ENCODE measurements around the gene MYO16. TPM values are rescaled to one million over a fixed set of nuclear protein-coding genes. Genes with fewer than 3 reads are reported as not detected.

MYO16 gene
- polyA plus RNA-seq, 4 donors: 0.38 to 0.55 (median 0.46) TPM

DNA sequence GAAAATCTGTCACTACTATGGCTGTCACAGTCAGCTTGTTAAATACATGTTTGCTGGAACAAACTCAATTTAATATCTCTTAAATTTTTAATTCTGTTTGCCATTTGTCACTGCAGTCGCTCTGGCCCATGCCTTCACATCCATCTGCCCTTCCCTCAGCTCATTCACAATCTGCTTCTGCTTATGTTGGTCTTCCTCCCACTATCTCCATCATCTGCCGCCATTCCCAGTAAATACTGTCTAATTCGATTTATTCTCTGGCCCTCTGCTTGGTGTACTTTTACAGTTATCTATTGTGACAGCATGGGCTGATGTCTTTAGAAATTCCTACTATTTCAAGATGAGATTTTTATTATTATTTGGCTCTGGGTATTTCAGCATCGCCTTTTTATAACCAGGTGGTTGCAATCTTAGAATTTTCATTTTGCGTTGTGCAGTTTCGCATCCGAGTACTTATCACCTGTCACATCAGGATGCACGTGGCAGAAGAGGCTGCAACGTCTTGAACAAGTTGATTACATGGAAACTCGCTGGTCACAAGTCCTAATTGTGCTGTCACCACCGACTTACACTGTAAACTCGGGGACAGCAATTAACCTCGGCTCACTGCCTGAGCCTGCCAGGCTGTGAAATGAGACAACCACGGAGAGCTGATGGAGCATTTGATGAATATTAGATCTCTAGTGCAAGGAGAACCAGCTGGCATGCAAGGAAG is 158.4 kb downstream of the MYO16 start:
- DNase-seq (ENCODE audit: low read depth in 4 of 4, low spot score in 2 of 4): peak in 1 of 4 donors; percentile 29

DNA sequence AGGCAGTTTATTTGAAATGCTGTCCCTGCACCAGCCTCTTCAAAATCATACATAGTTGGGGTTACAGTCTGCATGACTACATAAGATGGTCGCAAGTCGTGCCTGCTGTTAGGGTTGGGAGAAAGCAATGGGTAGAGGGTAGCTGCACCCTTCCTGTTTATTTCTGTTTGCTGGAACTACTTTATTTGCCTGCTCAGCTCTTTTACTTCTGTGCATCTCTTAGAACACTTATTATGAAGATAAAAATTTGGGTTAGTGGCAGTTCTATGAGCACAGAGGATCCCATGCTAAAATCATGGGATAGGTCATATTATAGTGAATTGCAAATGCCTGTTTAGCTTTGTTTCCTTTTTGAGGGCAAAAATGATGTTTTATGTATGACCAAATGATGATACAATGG is 160.1 kb downstream of the MYO16 start:
- no peak for DNase-seq (ENCODE audit: low read depth in 4 of 4, low spot score in 2 of 4)

DNA sequence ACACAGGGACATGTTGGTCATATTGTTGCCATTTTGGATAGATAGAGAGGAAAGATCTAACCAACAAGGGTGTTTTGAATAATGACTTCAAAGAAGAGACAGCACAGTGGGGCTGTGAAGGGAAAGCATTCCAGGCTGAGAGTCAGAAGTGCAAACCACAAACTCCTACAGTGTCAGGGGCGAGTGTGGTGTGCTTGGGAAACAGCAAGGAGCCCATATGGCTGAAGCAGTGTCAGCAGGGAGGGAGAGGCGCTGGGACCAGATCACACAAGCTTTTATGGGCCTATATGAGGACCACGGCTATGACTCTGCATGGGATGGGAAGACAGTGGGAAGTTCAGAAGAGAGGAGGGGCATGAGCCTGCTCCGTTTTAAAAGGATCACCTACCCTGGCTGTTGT is 166.4 kb downstream of the MYO16 start:
- DNase-seq (ENCODE audit: low read depth in 4 of 4, low spot score in 2 of 4): no peak

DNA sequence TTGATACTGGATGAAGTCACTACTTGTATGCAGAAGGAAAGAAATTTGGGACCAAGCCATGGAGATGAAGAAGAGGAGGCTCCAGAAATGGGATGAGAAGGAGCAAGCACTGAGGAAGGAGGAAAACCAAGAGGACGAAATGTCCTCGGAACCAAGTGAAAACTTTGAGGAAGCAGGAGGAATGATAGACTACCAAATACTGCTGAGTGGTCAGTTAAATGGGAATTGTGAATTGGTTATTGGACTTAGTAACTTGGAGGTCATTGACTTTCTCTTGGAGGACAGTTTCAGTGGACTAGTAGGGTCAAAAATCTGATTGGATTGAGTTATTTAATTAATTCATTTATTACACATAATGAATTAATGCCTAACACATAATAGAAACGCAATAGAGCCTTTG is 167.9 kb downstream of the MYO16 start:
- no peak for DNase-seq (ENCODE audit: low read depth in 4 of 4, low spot score in 2 of 4)

DNA sequence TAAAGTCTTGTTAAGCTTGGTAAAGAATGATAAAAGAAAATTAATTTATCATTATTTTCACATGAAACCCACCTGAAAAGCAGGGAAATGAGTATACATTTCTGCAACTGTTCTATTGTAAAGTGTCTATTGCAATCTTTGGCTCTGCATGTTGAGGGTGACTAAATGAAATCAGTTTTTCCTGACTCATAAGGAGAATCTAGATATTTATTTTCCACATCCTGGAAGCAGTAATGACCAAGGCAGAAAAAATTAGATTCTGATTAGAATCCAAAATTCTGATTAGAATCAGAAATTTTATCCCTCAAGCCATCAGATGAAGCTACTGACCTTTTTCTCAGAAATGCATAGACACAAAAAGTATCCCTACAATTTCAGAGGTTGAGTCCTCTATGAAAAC is 178.4 kb downstream of the MYO16 start:
- no peak for DNase-seq (ENCODE audit: low read depth in 4 of 4, low spot score in 2 of 4)

DNA sequence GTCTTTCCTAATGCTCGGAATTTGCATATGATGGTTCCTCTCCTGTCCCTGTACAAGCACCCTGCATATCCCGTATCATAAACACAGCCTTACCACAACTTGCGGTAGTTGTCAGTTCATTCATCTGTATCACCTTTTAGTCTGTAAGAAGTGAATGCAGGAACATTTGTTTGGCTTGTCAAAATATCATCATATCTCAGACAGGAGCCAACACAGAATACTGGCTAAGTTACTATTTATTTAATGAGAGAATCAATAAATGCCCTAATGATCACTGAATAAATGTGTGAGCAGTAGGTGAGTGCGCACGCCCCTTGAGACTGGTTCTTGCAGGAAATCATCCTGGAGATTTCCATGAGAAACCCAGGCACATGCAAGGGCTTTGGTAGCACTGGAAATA is 182.8 kb downstream of the MYO16 start:
- no peak for DNase-seq (ENCODE audit: low read depth in 4 of 4, low spot score in 2 of 4)

DNA sequence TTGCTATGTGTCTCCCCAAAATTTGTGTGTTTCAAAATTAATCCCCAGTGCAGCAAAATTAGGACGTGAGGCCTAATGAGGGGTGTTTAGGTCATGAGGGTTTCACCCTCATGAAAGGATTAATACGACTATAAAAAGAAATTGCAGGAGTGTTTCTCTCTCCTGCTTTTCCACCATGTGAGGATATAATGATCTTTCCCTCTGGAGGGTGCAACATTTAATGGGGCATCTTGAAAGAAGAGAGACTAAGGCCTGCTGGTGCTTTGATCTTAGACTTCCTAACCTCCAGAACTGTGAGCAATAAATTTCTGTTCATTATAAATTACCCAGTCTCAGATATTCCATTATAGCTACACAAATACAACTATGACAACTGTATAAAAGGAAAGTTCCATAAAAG is 183.2 kb downstream of the MYO16 start:
- DNase-seq (ENCODE audit: low read depth in 4 of 4, low spot score in 2 of 4): no peak

DNA sequence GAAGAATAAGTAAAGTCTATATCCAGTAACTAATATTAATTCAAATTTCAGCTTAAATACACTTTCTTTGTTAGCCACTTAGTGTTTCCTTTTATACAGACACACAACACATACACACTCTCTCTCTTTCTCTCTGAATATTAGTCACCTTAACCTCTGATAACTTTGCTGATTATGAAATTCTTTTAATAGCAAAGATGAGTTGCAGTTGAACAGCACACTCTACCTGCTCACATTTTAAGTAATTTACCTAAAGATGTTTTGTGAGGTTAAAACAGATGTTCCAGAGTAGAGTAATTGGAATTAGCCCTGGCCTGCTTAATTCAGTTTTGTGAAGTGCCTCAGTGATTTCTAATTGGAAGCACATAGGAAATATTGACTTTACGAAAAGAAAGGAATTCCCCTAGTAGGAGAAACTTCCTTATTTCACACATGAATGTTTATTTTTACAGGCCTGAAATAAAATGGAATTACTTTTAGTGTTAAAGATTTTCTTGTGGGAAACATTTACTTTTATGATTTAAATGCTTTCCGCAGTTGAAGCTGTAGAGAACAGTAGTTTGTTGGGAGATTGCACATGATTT is 184.3 kb downstream of the MYO16 start:
- peak in 1 of 4 donors; percentile 4 for DNase-seq (ENCODE audit: low read depth in 4 of 4, low spot score in 2 of 4)

DNA sequence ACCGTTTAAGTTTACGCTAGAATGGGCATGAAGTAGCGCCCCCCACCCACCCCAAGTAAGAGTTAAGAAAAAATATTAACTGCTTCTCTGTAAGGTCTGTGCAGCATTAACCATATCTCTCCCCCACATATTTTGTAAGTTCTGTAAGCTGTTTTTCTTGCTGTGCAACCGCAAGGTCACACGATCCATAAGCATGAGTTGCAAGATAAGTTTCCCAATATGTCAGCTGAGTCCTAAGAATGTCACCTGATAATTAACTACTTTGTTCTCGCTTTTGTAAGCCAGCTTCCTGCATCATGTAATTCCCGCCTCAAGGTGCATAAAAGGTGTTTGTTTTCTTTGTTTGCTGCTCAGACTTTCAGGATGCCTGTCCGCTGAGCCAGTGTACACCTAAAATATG is 187.0 kb downstream of the MYO16 start:
- no peak for DNase-seq (ENCODE audit: low read depth in 4 of 4, low spot score in 2 of 4)

DNA sequence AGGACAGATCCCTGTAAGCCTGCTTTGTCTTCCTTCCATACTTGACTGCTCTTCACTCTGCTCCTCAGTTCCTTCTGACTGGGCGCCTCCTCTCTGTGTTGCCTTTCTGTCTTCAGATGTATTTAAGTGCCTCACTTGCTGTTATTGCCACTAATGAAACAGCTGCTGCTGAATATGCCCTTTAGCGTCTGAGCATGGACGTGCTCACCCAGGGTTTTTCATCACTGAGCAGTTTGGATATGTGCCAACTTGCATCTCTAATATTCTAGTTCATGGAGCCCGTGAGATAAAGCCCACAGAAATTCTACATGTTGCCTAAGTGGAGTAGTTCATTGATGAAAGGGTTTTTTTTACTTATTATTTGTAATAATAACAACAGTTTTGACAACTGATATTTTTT is 198.2 kb downstream of the MYO16 start:
- peak in 1 of 4 donors; percentile 8 for DNase-seq (ENCODE audit: low read depth in 4 of 4, low spot score in 2 of 4)

DNA sequence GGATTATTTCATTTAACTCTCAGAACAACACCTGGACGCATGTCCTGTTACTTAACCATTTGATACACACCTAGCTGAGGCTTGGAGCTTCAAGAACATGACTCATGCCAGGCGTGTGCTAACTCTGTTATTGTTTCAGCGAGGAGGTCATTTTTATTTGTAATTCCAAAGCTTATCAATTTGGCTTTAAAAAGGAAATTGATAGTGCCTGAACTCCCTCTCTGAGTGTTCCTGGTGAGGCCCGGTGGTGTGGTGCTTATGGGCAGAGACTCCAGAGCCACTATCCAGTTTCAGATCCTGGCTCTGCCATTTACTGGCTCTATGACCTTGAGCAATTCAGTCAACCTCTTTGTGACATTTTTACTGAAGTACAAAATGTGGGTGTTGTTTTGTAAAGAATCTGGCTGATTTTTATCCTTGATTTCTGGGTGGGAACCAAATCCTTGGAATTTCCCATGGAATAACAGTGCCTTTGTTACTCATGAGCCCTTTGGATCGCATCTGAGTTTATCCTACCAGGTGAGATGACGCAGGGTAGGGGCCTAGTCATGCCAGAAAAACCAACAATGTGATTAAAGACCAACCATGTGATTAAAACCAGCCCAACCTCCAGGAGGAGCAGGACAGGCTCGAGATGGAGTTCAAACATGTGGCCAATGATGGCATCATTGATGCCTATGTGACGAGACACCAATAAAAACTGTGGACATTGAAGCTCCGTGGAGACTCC is 198.8 kb downstream of the MYO16 start:
- no peak for DNase-seq (ENCODE audit: low read depth in 4 of 4, low spot score in 2 of 4)

DNA sequence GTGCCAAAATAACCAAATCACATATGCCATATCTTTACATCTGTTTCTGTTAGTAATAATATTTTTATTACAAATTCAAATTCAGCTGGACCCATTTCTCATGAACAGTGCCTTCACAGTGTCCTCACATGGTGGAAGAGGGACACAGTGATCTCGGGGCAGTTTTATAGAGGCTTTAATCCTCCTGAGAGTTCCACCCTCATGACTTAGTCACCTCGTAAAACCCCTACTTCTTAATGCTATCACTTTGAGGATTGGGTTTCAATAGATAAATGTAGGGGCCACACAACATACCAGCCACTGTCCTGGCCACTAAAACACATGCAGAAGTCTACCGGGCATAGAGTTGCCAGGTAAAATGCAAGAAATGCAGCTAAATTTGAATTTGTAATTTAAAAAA is 201.5 kb downstream of the MYO16 start:
- DNase-seq (ENCODE audit: low read depth in 4 of 4, low spot score in 2 of 4): no peak

DNA sequence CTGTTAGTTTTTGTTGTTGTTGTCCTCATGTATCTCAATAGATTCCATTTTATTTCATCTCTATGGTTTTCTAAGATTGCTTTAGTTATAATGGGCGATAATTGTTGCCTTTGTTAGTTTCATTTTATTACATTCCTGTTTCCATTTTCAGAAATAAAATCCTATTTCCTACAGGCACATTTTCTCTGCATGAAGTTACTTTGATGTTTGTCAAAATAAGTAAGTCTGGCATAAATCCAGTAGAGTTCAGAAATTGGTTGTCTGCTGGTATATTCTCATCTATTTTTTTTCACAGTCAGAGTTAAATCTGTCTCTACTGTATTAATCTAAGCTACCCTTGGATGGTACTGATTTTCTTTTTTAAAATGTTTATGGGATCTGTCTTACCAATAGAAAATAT is 204.1 kb downstream of the MYO16 start:
- DNase-seq (ENCODE audit: low read depth in 4 of 4, low spot score in 2 of 4): no peak

DNA sequence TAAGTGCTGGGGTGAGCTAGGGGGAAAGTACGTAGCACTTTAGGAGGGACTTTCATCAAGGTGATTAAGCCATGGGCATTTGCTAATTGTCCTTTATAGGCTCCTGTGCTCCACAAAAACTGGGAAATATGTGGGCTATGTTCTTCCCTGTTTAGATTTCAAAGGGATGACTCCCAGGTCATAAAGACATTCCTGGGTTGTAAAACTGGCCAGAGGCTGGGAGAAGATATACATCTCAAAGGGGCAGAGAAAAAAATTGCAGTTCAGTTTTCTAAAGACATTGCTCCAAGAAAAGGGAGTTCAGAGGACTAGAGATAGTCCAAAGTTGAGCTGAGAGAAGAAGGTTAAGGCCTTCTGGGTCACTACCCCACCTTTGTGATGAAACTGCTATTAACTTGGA is 204.8 kb downstream of the MYO16 start:
- no peak for DNase-seq (ENCODE audit: low read depth in 4 of 4, low spot score in 2 of 4)

DNA sequence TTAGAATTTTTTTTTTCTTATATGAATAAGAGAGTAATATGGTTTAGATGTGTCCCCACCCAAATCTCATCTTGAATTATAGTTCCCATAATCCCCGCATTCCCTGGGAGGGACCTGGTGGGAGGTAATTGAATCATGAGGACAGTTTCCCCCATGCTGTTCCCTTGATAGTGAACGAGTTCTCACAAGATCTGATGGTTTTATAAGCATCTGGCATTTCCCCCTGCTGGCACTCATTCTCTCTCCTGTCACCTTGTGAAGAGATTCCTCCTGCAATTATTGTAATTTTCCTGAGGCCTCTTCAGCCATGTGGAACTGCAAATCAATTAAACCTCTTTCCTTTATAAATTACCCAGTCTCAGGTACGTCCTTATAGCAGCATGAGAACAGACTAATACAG is 205.7 kb downstream of the MYO16 start:
- DNase-seq (ENCODE audit: low read depth in 4 of 4, low spot score in 2 of 4): no peak

DNA sequence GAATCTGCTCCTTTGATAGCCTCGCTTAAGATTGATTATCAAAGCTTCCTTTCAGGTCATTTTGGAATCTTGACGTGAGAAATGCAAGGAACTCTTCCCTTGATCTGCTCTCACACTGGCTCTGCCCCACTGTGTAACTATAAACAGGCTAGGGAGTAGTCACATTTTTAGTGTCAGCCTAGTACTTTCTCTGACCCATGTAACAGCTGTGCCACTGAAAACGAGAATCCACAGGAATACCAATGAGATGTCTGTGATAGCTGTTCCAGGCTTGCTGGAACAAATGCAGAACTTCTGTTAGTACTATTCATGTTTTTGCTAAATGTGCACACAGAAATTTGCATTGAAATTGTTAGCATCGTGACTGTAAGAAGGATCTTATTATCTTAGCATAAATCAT is 221.3 kb downstream of the MYO16 start:
- DNase-seq (ENCODE audit: low read depth in 4 of 4, low spot score in 2 of 4): no peak

DNA sequence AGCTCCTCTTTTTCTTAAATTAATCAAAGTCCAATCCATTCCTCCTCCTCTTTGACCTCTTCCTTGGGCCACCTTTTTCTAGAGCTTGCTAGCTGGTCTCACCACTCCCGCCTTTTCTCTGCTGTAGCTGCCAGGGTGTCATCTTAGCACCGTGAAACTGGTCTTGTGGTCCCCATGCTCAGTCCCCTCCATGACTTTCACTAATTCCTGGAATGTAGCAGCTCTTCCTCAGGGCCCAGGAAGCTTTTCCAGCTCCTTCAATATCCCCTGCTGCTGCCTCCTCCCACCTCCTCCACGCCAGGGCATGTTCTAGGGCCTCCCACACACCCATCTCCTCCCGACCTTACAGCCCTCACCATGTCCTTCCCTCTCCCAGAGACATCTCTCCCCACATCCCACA is 222.2 kb downstream of the MYO16 start:
- no peak for DNase-seq (ENCODE audit: low read depth in 4 of 4, low spot score in 2 of 4)

DNA sequence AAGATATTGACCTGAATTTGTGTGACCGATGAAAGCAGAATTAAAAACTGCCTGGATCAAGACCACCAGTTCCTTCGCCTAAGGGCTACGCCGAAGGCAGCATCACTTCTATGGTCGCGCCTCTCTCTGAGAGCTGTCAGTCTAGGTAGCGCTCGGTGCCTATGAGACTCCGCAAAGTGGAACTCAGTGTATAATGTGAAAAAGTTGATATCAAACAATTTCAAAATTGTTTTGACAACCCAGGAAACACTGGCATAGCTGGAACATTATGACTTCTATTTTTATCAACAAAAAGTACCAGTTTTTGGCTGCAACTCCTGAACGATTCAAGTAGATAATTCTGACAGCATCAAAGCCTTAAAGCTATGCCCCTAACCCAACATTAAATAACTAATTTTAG is 223.6 kb downstream of the MYO16 start:
- no peak for DNase-seq (ENCODE audit: low read depth in 4 of 4, low spot score in 2 of 4)

DNA sequence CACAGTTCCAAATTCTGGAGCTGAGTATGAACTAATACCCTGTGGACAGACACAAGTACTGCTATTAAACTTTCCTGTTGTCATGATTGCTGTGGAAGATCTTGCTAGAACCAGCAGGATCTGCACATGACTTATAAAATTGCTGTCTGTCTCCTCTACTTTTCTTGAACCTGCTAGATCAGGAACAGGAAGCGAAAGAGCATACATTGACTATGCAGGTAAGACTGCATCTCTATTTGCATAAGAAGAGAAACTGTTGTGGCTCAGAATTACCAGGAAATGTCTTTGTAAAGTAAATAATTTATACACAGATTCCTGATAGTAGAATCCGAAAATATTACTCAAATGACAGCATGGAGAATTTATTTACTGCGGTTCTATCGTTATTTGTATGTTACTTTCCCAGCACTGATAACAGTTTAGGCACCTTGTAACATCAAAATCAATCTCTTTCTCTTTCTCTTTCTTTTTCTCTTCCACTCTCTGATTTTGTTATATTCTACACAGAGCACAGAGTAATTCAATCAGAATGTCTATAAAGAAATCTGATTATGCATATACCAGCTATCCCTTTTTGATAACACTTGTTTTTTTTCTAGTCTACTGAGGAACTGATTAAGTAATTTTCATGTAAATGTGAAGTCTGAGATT is 226.5 kb downstream of the MYO16 start:
- no peak for DNase-seq (ENCODE audit: low read depth in 4 of 4, low spot score in 2 of 4)

DNA sequence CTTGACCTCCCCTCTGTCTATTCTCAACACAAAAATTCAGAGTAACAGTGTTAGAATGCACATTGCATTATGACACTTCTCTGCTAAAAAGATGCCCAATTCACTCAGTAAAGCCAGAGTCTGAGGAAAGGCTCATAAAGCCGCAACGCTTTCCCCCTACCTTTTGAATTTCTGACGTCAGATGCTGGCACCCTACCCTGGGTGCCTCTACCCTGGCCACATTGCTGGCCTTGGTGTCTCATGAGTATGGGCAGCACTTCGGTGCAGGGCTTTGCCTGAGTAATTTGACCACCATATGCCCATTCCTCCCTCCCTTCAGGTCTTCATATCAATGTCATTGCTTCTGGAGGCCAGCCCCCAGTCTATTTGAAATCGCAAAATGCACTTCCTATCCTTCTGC is 229.3 kb downstream of the MYO16 start:
- DNase-seq (ENCODE audit: low read depth in 4 of 4, low spot score in 2 of 4): no peak

DNA sequence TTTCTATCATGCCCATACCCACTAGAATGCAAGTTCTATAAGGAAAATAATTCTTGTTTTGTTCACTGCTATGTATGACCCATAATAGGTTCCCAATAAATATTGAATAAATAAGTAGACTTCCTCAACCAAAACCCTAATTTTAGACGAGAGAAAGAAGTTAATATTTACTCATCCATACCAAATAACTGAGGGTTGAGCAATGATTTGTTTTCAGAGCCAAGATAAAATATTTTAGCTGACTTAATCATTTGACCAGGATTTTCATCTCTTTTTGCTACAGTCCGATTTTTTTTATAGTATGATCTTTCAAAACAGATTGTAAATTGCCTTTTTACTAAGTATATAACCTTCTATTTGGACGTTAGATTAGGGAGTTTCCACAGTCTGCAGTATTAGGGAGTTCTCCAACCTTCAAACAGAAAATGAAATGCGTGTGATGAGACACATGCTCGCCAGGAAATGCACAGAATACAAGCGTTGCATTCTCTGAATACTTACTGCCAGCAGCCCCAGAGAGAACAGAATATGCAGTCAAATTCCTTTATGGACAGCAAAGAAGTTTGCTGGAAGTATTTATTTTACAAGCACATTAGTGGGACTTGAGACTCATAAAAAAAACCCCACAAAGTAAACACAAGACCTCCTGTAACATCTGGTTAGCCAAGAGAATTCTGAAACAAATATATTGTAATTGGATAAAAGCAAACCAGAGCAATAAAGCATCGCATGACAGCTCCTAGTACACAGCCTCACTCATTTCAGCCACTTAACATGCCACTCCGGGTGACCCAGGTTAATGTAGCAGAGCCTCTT is 230.0 kb downstream of the MYO16 start:
- peak; percentile 13 to 59 (median 32) for DNase-seq (ENCODE audit: low read depth in 4 of 4, low spot score in 2 of 4)
